NCI-H1694 treated with DMSO at 0.1 percent for 48 hours (cell line): ENCODE measurements around the gene NKTR.

Experiments used
- DNase-seq: peaks from one replicate; lab custom pipeline; 2025; lab: John Stamatoyannopoulos, UW

The NKTR gene

GRCh38 chr3:42696356-42697288 is 96.1 kb downstream of the NKTR start:
- no peak for DNase-seq

DNA sequence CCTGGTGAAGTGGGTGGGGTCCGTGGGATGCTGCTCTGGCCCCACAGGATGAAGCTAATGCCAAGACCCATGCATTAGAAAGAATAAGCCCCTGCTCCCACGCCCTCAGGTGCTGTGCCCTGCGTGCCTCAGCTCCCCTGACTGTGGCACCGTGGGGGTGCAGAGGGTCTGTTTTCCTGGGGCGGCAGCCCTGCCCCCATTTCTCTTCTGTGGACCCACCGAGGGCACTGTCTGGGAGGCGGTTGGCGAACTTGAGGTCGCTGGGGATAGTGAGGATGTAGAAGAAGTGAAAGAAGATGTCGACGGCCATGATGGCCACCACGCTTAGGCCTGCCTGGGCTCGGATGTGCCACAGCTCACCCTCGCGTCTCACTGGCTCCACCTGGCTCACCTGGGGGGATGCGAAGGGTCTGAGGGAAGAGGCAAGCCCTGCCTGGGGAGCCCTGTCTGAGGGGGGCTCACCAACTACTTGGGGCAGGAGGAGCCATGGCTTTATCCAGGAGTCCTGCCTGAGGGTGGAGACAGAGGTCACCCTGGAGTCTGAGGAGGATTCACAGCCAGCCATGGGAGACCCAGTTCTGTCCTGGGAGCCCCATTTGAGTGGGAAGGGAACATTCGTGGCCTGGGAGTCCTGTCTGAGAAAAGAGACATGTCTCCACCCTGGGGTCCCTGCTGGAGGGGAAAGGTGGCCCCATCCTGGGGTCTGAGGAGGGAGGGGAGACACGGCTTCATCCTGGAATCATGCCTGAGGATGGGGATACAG is 97.0 kb downstream of the NKTR start:
- no peak for DNase-seq
